Activated CD4-positive, alpha-beta T cell treated with anti-CD3 and anti-CD28 coated beads, Interleukin-2, amount 10 ng/mL, durations not matched to agents 7 days and 5 days (primary cell): ENCODE measurements around the gene TRRAP. TPM values are rescaled to one million over a fixed set of nuclear protein-coding genes. Genes with fewer than 3 reads are reported as not detected.
"Not testable (repeated sequence)": the region's sequence is repeated elsewhere in the genome, so short reads cannot be mapped to it uniquely, and the experiment has no call there.

Experiments used
- CTCF ChIA-PET: fragments of 350-600 bp; sonication (Branson Sonifier 250); formaldehyde crosslinking; loops from one replicate; lab custom pipeline; 2021; ENCODE audit warnings: antibody characterized with exemption; lab: Charles Lee
- POLR2A ChIA-PET: fragments of 350-600 bp; sonication (Branson Sonifier 250); formaldehyde crosslinking; loops from one replicate; lab custom pipeline; 2021; ENCODE audit warnings: antibody characterized with exemption; lab: Charles Lee
- DNase-seq: peaks from one replicate; pipeline ENCODE4 v3.0.0-alpha.2; 2020
- H3K27ac Mint-ChIP-seq: one replicate; pipeline ENCODE4 v1.8.0; 2021; ENCODE audit warnings: mild to moderate bottlenecking, moderate library complexity, mixed read lengths
- H3K27me3 Mint-ChIP-seq: one replicate; pipeline ENCODE4 v1.8.0; 2021; ENCODE audit warnings: mixed read lengths
- H3K36me3 Mint-ChIP-seq: one replicate; pipeline ENCODE4 v1.8.0; 2021; ENCODE audit warnings: low read depth, mixed read lengths
- H3K4me1 Mint-ChIP-seq: one replicate; pipeline ENCODE4 v1.8.0; 2021; ENCODE audit warnings: mixed read lengths
- H3K4me3 Mint-ChIP-seq: one replicate; pipeline ENCODE4 v1.8.0; 2021; ENCODE audit warnings: mild to moderate bottlenecking, moderate library complexity, mixed read lengths
- H3K9me3 Mint-ChIP-seq: one replicate; pipeline ENCODE4 v1.8.0; 2021; ENCODE audit warnings: mixed read lengths
- total RNA-seq, 2 experiments: library from RNA; stranded (reverse); gene quantifications; one replicate each; pipeline ENCODE4 v1.2.3, GENCODE V29; 2021

TRRAP gene
- total RNA-seq, 2 experiments from 2014 or later, result 63.4 to 65.1 TPM

- POLR2A ChIA-PET, result no interaction called here
- H3K4me3 Mint-ChIP-seq, result no peak overlapping the region
- CTCF ChIA-PET, result interaction anchor here (0.6 to 1.3 kb wide), 4 partner anchors 13 to 157 kb away, joined by 3 read pairs; partner anchors contain the start of gene TRRAP
- H3K9me3 Mint-ChIP-seq, result no peaks in the 10 kb centered on the region
- H3K36me3 Mint-ChIP-seq, result peaks cover 43% of the 10 kb centered on the region
- H3K4me1 Mint-ChIP-seq, result no peaks in the 10 kb centered on the region
- H3K27me3 Mint-ChIP-seq, result no peaks in the 10 kb centered on the region
- DNase-seq, result no peak
- H3K27ac Mint-ChIP-seq, result no peak overlapping the region
Measured at GRCh38 chr7:99035723-99036545, 157.6 kb downstream of the TRRAP start.

GRCh38 chr7:99036546-99037111, 158.3 kb downstream of the TRRAP start:
- CTCF ChIA-PET, result interaction anchor here (0.6 to 1.4 kb wide), 5 partner anchors 13 to 158 kb away, joined by 3 read pairs; partner anchors contain the start of gene TRRAP
- POLR2A ChIA-PET, result no interaction called here
- Mint-ChIP-seq H3K27me3 (no peaks in the 10 kb centered on the region), H3K9me3 (no peaks in the 10 kb centered on the region), H3K36me3 (peaks cover 43% of the 10 kb centered on the region), H3K27ac (no peak overlapping the region), H3K4me1 (no peaks in the 10 kb centered on the region), H3K4me3 (no peak overlapping the region)
- DNase-seq, result no peak

GRCh38 chr7:99037327-99037940, 159.1 kb downstream of the TRRAP start:
- no peaks in the 10 kb centered on the region for H3K4me1 Mint-ChIP-seq
- CTCF ChIA-PET, result interaction anchor here (1.4 kb wide), 1 partner anchor 74 kb away, joined by 3 read pairs; no protein-coding TSS in a partner anchor
- POLR2A ChIA-PET, result no interaction called here
- no peaks in the 10 kb centered on the region for H3K9me3 Mint-ChIP-seq
- peaks cover 46% of the 10 kb centered on the region for H3K36me3 Mint-ChIP-seq
- H3K27ac Mint-ChIP-seq, result no peak overlapping the region
- H3K27me3 Mint-ChIP-seq, result no peaks in the 10 kb centered on the region
- DNase-seq, result no peak
- H3K4me3 Mint-ChIP-seq, result no peak overlapping the region

DNA sequence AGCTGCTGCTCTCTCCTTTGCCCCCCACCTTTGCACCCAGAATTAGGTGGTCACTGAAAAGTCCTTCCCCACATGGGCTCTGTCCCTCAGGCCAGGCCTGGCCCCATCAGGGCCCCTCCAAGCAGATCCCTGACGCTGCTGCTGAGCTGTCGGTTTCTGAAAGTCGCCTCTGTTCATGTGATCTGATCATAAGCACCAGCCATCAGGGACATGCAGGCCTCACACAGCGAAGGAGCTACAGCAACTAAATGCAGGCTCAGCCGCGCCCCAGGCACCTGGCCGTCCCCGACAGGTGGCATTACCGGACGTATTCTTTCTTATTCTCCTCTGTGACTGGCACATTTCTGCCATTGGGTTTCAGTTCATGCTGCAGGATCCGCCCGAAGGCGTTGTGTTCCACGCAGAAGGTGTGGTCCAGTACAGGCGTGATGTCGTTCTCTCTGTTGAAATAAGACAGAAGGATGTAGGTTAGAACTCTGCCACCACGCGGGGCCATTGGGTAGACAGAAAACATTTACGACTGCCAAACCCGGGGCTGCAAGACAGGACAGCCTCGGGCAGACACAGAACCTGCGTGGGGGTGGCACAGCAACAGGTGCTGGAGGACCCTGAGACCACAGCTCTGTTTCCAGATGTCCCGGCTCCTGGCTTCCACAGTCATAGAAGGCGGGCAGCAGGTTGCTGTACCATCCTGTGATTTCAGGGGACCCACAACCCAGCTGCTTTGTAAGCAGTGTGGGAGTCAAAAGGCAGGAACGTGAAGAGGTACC, 159.9 kb downstream of the TRRAP start:
- CTCF ChIA-PET, result interaction anchor here (1.2 to 1.4 kb wide), 2 partner anchors 8 to 73 kb away, joined by 3 read pairs; no protein-coding TSS in a partner anchor
- no peak overlapping the region for H3K27ac Mint-ChIP-seq
- H3K27me3 Mint-ChIP-seq, result no peaks in the 10 kb centered on the region

DNA sequence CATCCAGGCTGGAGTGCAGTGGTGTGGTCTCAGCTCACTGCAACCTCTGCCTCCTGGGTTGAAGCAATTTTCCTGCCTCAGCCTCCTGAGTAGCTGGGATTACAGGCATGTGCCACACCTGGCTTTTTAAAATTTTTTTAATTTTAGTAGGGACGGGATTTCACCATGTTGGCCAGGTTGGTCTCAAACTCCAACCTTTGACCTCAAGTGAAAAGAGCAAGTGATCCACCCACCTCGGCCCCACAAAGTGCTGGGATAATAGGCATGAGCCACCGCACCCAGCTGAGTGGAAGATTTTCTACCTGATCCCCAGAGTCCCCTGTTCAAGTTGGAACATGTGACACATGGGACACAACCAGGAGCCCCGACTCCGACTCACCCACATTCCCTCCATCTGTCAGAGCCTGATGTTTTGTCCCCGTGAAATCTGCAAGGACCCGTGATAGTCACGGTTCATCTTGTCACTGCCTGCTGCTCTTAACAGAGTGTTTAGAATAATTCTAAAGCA, 161.1 kb downstream of the TRRAP start:
- Mint-ChIP-seq H3K4me1 (no peaks in the 10 kb centered on the region), H3K4me3 (no peak overlapping the region), H3K36me3 (peaks cover 53% of the 10 kb centered on the region), H3K9me3 (no peaks in the 10 kb centered on the region), H3K27me3 (no peaks in the 10 kb centered on the region), H3K27ac (no peak overlapping the region)
- DNase-seq, result no peak
- ChIA-PET CTCF (interaction anchor here (1.2 to 1.7 kb wide), 2 partner anchors 9 to 233 kb away, joined by 3 read pairs; partner anchors contain the start of gene MYH16), POLR2A (interaction anchor here (0.6 to 0.7 kb wide), 2 partner anchors 307 to 368 kb away, joined by 3 to 4 read pairs; no protein-coding TSS in a partner anchor)

More for the DNA sequence above, 159.9 kb downstream of the TRRAP start:
- POLR2A ChIA-PET, result interaction anchor here (0.6 to 0.7 kb wide), 2 partner anchors 308 to 369 kb away, joined by 3 to 4 read pairs; no protein-coding TSS in a partner anchor
- Mint-ChIP-seq H3K9me3 (no peaks in the 10 kb centered on the region), H3K36me3 (peaks cover 47% of the 10 kb centered on the region), H3K4me3 (no peak overlapping the region), H3K4me1 (no peaks in the 10 kb centered on the region)
- no peak for DNase-seq

DNA sequence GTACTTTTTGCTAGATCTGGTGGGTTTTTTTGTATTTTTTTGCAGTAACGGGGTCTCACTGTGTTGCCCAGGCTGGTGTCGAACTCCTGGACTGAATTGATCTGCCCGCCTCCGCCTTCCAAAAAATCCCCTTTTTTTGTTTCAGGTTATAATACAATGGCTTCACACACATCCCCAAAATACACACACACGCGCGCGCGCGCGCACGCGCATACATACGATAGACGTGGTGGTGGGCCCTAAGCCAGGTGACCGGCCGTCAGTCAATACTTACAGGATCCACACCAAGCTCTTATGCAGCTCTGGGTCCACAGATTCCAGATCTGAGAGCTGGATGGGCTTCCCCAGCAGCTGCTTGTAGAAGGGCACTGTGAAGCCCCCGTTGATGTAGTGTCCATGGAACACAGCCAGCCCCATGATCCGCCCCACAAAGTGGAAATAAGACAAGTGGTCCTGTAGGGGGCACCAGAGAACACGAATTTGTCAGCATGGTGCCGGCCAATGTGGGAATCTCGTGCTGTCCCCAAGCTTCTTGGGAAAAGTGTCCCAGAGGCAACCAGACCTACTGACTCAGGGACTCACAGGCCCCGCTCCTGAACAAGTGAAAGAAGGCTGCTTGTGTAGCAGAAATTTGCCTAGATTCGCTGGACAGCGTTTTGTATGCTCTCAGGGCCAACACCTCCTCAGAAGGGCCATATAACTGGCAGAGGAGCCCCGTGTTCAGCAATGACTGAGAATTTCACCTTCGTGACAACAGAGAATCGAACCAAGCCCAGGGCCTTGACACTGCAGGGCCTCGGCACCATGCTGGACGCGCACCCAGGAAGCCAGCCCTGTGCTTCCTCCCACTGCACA, 162.0 kb downstream of the TRRAP start:
- DNase-seq, result peak; percentile 72
- peaks cover 52% of the 10 kb centered on the region for H3K36me3 Mint-ChIP-seq
- H3K4me1 Mint-ChIP-seq, result no peaks in the 10 kb centered on the region
- ChIA-PET POLR2A (no interaction called here), CTCF (interaction anchor here (1.0 to 1.7 kb wide), 2 partner anchors 9 to 232 kb away, joined by 3 read pairs; partner anchors contain the start of gene MYH16)
- H3K4me3 Mint-ChIP-seq, result no peak overlapping the region
- no peaks in the 10 kb centered on the region for H3K27me3 Mint-ChIP-seq
- H3K27ac Mint-ChIP-seq, result peak overlapping the region; percentile 31
- H3K9me3 Mint-ChIP-seq, result no peaks in the 10 kb centered on the region

GRCh38 chr7:99041526-99041925, 163.2 kb downstream of the TRRAP start:
- CTCF ChIA-PET, result no interaction called here
- peaks cover 46% of the 10 kb centered on the region for H3K36me3 Mint-ChIP-seq
- no peak overlapping the region for H3K27ac Mint-ChIP-seq
- no peaks in the 10 kb centered on the region for H3K4me1 Mint-ChIP-seq
- POLR2A ChIA-PET, result no interaction called here
- no peak overlapping the region for H3K4me3 Mint-ChIP-seq
- H3K9me3 Mint-ChIP-seq, result no peaks in the 10 kb centered on the region
- DNase-seq, result no peak
- H3K27me3 Mint-ChIP-seq, result no peaks in the 10 kb centered on the region

DNA sequence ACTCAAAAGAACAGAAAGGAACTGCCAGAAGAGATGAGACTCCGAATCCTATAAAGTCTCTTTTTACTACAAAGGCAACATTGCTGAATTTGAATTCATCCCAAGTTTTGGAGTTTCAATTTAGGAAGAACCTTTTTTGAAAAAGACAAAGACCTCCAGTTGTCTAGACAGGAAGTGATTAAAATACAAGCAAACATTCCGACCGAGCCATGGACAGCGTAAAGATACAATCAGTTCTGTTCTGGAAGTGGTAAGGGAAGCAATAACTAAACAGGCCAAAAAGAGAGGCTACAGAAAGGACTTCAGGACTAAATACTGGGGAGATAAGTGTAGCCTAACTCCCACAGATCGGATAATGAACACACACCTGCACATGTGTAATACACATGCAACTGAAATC, 164.6 kb downstream of the TRRAP start:
- no peaks in the 10 kb centered on the region for H3K9me3 Mint-ChIP-seq
- H3K27me3 Mint-ChIP-seq, result no peaks in the 10 kb centered on the region
- H3K4me3 Mint-ChIP-seq, result no peak overlapping the region
- DNase-seq, result no peak
- H3K36me3 Mint-ChIP-seq, result peaks cover 40% of the 10 kb centered on the region
- ChIA-PET CTCF (no interaction called here), POLR2A (no interaction called here)
- H3K27ac Mint-ChIP-seq, result no peak overlapping the region
- no peaks in the 10 kb centered on the region for H3K4me1 Mint-ChIP-seq

GRCh38 chr7:99044858-99045257, 166.5 kb downstream of the TRRAP start:
- H3K27ac Mint-ChIP-seq, POLR2A ChIA-PET: not testable (repeated sequence)
- peaks cover 40% of the 10 kb centered on the region for H3K36me3 Mint-ChIP-seq

DNA sequence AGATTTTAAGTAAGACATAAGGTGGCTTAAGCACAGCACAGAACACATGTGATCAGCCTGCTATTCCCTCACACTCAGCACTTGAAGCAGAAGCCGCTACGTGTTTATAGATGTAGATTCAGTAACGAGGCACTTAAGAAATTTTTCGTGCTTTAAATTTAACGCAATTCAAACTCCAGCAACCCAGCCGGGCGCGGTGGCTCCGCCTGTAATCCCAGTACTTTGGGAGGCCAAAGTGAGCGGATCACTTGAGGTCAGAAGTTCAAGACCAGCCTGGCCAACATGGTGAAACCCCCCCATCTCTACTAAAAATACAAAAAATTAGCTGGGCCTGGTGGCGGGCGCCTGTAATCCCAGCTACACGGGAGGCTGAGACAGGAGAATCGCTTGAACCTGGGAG, 167.9 kb downstream of the TRRAP start:
- H3K27me3 Mint-ChIP-seq, DNase-seq, H3K27ac Mint-ChIP-seq, H3K9me3 Mint-ChIP-seq, H3K4me3 Mint-ChIP-seq, H3K4me1 Mint-ChIP-seq, POLR2A ChIA-PET: not testable (repeated sequence)
- H3K36me3 Mint-ChIP-seq, result peaks cover 31% of the 10 kb centered on the region
- CTCF ChIA-PET, result interaction anchor here (0.6 kb wide), 1 partner anchor 114 kb away, joined by 3 read pairs; no protein-coding TSS in a partner anchor

More at GRCh38 chr7:99044858-99045257, 166.5 kb downstream of the TRRAP start:
- not testable (repeated sequence) for H3K27me3 Mint-ChIP-seq, DNase-seq, H3K9me3 Mint-ChIP-seq, H3K4me3 Mint-ChIP-seq, H3K4me1 Mint-ChIP-seq
- CTCF ChIA-PET, result interaction anchor here (0.6 kb wide), 1 partner anchor 268 kb away, joined by 3 read pairs; no protein-coding TSS in a partner anchor

DNA sequence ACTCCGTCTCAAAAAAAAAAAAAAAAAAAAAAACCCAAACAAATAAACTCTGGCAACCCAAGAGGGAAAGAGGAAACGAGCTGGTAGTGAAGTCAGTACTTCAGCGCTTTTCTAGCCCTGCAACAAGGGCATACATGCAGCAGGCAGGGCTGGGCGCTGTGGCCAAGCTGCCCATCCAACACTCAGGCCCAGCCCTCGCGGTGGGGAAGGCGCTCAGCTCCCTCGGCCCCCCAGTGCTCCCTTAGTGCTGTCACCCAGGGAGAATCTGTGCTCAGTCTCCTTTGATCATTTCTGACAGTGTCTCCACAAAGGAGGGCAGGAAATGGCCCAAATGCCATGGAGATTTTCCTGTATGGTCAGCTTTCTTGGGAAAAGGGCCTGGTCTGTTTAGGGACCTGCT, 168.4 kb downstream of the TRRAP start:
- ChIA-PET POLR2A (no interaction called here), CTCF (interaction anchor here (0.6 kb wide), 1 partner anchor 115 kb away, joined by 3 read pairs; no protein-coding TSS in a partner anchor)
- no peak overlapping the region for H3K27ac Mint-ChIP-seq
- DNase-seq, result no peak
- H3K4me3 Mint-ChIP-seq, result no peak overlapping the region
- H3K27me3 Mint-ChIP-seq, result no peaks in the 10 kb centered on the region
- H3K4me1 Mint-ChIP-seq, result no peaks in the 10 kb centered on the region
- H3K36me3 Mint-ChIP-seq, result peaks cover 32% of the 10 kb centered on the region
- no peaks in the 10 kb centered on the region for H3K9me3 Mint-ChIP-seq
